GM12891 (cell line): ENCODE results near the gene GNG8.
A peak's percentile ranks its signal among the peaks of the same experiment; 100 is the strongest.

Experiments
- DNase-seq: peaks from one replicate; pipeline ENCODE4 v3.0.0; 2011; ENCODE audit warnings: low spot score; ENCODE audit not compliant: insufficient read length
- FAIRE-seq: peaks from 2 replicates; lab custom pipeline; 2011; peaks lifted over from hg19 to GRCh38; lab: Jason Lieb, UNC
- PAX5 ChIP-seq: IDR thresholded peaks from 2 replicates; pipeline ENCODE4 v1.6.1; 2011; ENCODE audit warnings: low read length, moderate library complexity, mild to moderate bottlenecking; ENCODE audit not compliant: insufficient read depth, severe bottlenecking
- POLR2A ChIP-seq: IDR thresholded peaks from 2 replicates; pipeline ENCODE4 v1.6.1; 2011; ENCODE audit warnings: low read depth, low read length, control low read depth
- POLR2AphosphoS5 ChIP-seq: IDR thresholded peaks from 2 replicates; pipeline ENCODE4 v1.6.1; 2011; ENCODE audit warnings: low read depth, low read length, control low read depth
- POU2F2 ChIP-seq: IDR thresholded peaks from 2 replicates; pipeline ENCODE4 v1.6.1; 2011; ENCODE audit warnings: low read depth, mild to moderate bottlenecking, control low read depth, low read length, moderate library complexity
- SPI1 ChIP-seq: IDR thresholded peaks from 2 replicates; pipeline ENCODE4 v1.6.1; 2011; ENCODE audit warnings: low read depth, low read length, control low read depth
- TAF1 ChIP-seq: IDR thresholded peaks from 2 replicates; pipeline ENCODE4 v1.6.1; 2011; ENCODE audit warnings: low read depth, low read length, control low read depth

GNG8 gene

GRCh38 chr19:46605356-46605821, 30.6 kb downstream of the GNG8 start:
- TF ChIP-seq POU2F2 (no peak), POLR2A (no peak), POLR2AphosphoS5 (no peak), PAX5 (no peak), SPI1 (no peak), TAF1 (no peak)
- no peak for DNase-seq

GRCh38 chr19:46604781-46605355, 31.1 kb downstream of the GNG8 start:
- FAIRE-seq (peak; percentile 40), DNase-seq (no peak)
- no peak for TF ChIP-seq POU2F2
- TF ChIP-seq TAF1 = no peak
- TF ChIP-seq POLR2AphosphoS5 = no peak
- TF ChIP-seq PAX5 = no peak
- TF ChIP-seq SPI1 = no peak
- no peak for TF ChIP-seq POLR2A

More at GRCh38 chr19:46605356-46605821, 30.6 kb downstream of the GNG8 start:
- no peak for FAIRE-seq

GRCh38 chr19:46603752-46604231, 32.2 kb downstream of the GNG8 start:
- TF ChIP-seq POLR2AphosphoS5 = no peak
- no peak for TF ChIP-seq PAX5
- TF ChIP-seq POU2F2 = no peak
- TF ChIP-seq TAF1 = no peak
- DNase-seq = no peak
- FAIRE-seq = no peak

- FAIRE-seq = no peak
- no peak for TF ChIP-seq POU2F2
- no peak for TF ChIP-seq TAF1
- no peak for TF ChIP-seq POLR2A
- no peak for TF ChIP-seq PAX5
- no peak for TF ChIP-seq SPI1
- DNase-seq = no peak
These were observed 32.8 kb downstream of the GNG8 start for GRCh38 chr19:46603195-46603637.

- TF ChIP-seq SPI1 = no peak
- DNase-seq (no peak), FAIRE-seq (peak; percentile 87)
These were observed 33.4 kb downstream of the GNG8 start for GRCh38 chr19:46602392-46603194.

GRCh38 chr19:46601318-46602224, 34.4 kb downstream of the GNG8 start, which contains the start of gene CALM3:
TSS of gene CALM3 (plus strand) at chr19:46601330. CDS start at chr19:46601435, 105 bp downstream.
- DNase-seq = no peak
- peak; percentile 57; the same call in 1 of the 2 replicates for TF ChIP-seq POLR2A
- no peak for TF ChIP-seq POU2F2
- TF ChIP-seq TAF1 = peak; percentile 73; the same call in 1 of the 2 replicates
- TF ChIP-seq SPI1 = no peak
- no peak for TF ChIP-seq PAX5
- peak; percentile 74; the same call in 1 of the 2 replicates for TF ChIP-seq POLR2AphosphoS5
- FAIRE-seq = no peak

GRCh38 chr19:46600384-46601317, 35.4 kb downstream of the GNG8 start:
- TF ChIP-seq SPI1 (peak; percentile 3), POLR2A (peak; percentile 89), POLR2AphosphoS5 (peak; percentile 87; the same call in 1 of the 2 replicates), TAF1 (0 out of 2 replicates have a peak, but pooled peaks have one; percentile 39), PAX5 (peak; percentile 99), POU2F2 (peak; percentile 52; the same call in 1 of the 2 replicates)
- FAIRE-seq = peak; percentile 97
- peak; percentile 95 for DNase-seq

GRCh38 chr19:46599716-46600373, 36.2 kb downstream of the GNG8 start:
- no peak for FAIRE-seq
- no peak for DNase-seq
- TF ChIP-seq POLR2AphosphoS5 = no peak
- TF ChIP-seq SPI1 = no peak
- TF ChIP-seq POLR2A = no peak
- TF ChIP-seq PAX5 = no peak
- TF ChIP-seq TAF1 = no peak
- no peak for TF ChIP-seq POU2F2
